NCI-H1417 (cell line): ENCODE data around the gene ZNF280D.
"Not testable (repeated sequence)": the region's sequence is repeated elsewhere in the genome, so short reads cannot be mapped to it uniquely, and the experiment has no call there.

Experiments
- DNase-seq, 3 experiments: peaks; one replicate each; lab custom pipeline; 2025; lab: John Stamatoyannopoulos, UW

The ZNF280D gene

GRCh38 chr15:56715220-56715619, 18.1 kb downstream of the ZNF280D start:
- no peak for DNase-seq

GRCh38 chr15:56709502-56709901, 23.8 kb downstream of the ZNF280D start:
- DNase-seq: not testable (repeated sequence)

GRCh38 chr15:56699743-56700142, 33.6 kb downstream of the ZNF280D start:
- no peak for DNase-seq

GRCh38 chr15:56698270-56698669, 35.0 kb downstream of the ZNF280D start:
- DNase-seq: no peak

DNA sequence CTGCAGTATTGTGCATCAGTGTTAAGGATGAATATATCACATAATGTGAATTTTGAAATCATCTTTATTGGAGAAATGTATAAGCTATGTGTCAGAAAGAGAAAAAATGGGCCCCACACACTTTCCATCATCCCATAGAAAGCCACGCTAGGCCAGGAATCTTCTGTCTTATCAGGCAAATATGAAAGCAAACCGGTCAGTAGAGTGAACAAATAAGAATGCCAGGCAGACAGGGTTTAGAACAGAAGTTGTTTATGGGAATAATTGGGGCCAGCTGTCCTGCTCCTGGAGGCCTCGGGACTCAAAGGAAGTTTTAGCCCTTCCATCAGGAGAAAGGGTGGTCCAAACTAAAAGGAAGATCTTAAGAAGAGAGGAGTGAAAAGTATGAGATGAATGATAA, 39.5 kb downstream of the ZNF280D start:
- DNase-seq: no peak

GRCh38 chr15:56690733-56691132, 42.6 kb downstream of the ZNF280D start:
- no peak for DNase-seq

DNA sequence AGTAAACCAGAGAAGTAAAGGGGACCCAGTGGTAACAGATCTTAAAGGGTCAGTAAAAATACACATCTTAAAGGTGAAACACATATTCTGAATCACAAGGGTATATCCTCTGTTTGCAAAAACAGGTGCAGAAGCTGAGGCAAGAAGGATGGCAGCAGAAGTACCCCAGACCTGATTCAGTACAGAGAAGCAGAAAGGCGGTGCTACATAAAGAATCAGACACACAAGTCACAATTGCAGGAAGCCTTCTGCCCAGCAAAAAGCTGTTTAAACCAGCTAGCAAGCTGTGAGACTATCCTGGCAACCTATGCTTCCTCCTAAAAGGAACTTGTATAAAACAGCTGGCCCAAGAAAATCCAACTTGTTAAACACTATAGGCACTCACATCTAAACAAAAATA, 49.4 kb downstream of the ZNF280D start:
- DNase-seq: no peak

DNA sequence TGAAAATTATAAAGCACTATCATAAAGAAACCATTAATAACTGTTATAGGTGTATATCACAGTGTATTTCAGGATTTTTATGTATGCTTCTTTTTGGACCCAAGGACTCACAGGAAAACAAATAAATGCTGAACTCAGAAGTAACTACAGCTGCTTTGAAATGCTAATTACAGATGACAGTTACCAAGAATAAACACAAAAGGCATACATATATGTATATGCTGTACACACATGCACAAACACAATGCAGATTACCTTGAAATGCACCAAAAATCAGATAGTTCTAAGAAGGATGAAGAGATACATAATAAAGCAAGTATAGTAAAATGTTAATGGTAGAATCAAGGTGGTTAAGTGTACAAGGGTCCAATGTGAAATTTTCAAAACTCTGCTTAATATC, 52.2 kb downstream of the ZNF280D start:
- DNase-seq: no peak

GRCh38 chr15:56679225-56679624, 54.1 kb downstream of the ZNF280D start:
- no peak for DNase-seq

- DNase-seq: no peak
These were observed 54.7 kb downstream of the ZNF280D start for GRCh38 chr15:56678571-56678970.

DNA sequence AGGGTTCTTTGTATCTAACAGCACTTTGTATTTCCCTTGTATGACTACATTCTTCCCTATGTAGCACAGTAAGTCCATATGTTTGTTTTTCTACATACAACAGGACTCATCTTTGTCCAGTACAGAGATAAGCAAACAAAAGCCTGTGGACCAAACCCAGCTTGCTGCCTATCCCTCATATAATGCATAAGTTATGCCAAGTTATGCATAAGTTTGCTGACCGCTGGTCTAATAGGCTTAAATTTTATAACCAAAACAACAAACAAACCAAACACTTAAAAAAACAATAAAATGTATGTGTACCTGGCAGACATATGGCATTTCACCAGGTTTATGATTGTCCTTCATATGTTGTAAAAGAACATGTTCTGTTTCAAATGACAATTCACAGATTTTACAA, 56.0 kb downstream of the ZNF280D start:
- no peak for DNase-seq

DNA sequence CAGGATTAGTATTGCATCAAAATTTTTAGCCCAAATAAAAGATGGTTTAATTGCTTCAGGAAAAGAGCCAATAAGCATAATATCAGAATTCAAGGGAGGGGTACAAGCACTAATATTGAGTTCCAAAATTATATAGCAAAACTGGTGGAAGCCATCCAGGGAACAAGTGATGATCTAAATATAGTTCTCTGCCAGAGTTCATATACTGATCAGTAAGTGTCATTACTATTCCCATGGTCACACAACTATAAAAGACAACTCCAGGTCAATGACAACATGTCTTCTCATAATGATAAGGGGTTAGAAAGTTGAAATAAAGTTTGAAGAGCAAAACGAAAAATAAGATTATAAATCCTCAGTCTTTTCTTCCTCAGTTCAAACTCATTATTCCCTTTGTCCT, 57.4 kb downstream of the ZNF280D start:
- DNase-seq: no peak

DNA sequence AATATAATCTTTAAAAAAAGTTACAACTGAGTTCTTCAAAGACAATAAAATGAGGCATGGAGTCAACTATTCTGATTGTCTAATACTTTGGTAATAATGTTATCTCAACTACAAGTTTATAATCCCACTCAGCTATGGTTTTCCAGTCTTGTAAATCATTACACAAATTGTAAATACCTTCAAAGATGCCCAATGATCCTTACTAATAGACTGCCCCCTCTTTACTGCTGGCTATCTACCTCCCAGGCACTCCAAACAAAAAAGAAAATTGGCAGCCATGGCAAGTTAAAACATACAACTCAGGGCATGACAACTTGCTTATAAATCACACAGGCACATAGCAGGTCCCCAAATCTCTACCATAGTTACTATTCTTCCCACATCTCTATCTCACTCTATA, 58.5 kb downstream of the ZNF280D start:
- no peak for DNase-seq

DNA sequence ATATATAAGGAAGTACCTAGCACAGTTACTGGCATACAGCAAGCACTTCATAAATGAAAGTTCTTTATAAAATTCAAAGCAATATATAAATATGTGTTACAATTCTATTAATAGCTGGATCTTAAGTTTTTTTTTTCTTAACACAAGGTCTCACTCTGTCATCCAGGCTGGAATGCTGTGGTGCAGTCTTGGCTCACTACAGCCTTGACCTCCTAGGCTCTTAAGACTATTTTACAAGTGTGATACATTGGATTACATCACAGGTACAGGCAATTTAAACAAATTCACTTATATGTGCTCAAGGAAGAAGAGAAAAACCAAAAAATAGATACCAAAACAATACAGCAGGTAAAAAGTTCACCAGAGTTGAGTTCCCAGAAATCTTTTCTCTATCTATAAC, 60.6 kb downstream of the ZNF280D start:
- no peak for DNase-seq

GRCh38 chr15:56667517-56667916, 65.8 kb downstream of the ZNF280D start:
- DNase-seq: no peak

DNA sequence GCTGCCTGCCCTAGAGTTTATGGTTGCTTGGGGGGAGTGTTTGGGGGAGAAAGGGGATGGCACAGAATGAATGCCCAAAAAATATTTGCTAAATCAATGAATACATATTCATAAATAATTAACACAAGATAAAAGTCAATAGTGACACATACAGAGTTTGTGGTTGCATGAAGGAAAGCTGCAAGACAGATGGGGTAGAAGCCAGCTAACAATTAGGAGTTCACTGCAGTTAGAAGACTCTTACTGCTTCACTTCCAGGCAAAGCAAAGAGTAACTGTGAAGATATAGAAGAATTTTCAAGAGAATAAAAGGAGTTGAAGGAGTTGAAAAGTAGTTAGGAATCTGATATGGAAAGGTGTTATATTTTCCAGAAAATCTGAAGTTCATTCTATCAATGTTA, 72.4 kb downstream of the ZNF280D start:
- DNase-seq: no peak

GRCh38 chr15:56659197-56659596, 74.1 kb downstream of the ZNF280D start:
- DNase-seq: no peak

DNA sequence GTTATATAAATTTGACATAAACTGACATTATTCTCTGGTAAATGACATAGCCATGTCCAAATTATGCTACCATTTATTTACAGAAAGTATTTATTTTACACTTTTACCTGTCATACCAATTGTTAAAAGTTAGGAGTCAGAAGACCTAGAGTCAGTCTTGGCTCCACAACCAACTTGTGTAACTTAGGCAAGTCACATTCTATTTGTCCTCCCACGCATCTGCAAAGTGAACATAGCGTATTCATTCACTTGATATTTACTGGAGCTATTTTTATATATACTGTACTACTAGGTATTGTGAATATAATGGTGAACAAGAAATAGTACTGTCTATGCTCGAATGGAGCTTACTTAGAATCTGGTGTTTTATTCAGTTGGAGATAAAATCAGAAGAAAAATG, 78.7 kb downstream of the ZNF280D start:
- no peak for DNase-seq

- DNase-seq: no peak
These were observed 79.1 kb downstream of the ZNF280D start for GRCh38 chr15:56654216-56654615.

DNA sequence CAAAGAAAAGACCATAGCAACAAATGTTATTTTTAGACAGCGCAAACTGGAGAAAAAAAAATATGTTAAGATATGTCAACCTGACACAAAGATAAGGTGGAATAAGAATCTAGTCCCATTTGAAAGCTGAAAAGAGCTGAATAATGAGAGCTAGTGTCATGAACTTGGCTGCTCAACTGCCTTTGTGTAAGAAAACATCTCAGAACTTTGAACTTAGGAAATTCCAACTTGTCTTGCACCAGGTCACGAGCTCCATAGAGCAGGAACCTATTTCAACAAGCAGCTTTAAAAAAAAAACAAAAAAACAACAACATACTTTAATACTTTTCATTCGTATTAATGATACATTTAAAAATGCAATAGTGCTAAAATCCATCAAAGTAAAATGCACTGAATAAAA, 79.5 kb downstream of the ZNF280D start:
- DNase-seq: no peak

GRCh38 chr15:56653107-56653506, 80.2 kb downstream of the ZNF280D start:
- no peak for DNase-seq

GRCh38 chr15:56648311-56648710, 85.0 kb downstream of the ZNF280D start:
- DNase-seq: no peak

GRCh38 chr15:56640549-56640948, 92.8 kb downstream of the ZNF280D start:
- DNase-seq: no peak

DNA sequence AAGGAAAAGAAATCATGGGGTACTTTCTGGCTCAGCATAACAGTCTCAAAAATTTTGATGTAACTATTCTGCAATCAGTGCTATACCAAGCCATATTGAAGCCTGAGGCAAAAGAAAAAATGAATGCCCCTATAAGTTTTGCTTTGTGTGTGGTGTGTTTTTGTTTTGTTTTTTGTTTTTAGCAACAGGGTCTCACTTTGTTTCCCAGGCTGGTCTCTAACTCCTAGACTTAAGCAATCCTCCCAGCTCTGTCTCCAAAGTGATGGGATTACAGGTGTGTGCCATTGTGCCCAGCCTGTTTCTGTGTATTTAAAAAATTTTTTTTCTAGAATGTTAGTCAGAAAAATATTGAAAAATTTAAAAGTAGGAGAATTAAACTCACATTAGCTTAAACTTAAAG, 93.2 kb downstream of the ZNF280D start:
- DNase-seq: no peak

DNA sequence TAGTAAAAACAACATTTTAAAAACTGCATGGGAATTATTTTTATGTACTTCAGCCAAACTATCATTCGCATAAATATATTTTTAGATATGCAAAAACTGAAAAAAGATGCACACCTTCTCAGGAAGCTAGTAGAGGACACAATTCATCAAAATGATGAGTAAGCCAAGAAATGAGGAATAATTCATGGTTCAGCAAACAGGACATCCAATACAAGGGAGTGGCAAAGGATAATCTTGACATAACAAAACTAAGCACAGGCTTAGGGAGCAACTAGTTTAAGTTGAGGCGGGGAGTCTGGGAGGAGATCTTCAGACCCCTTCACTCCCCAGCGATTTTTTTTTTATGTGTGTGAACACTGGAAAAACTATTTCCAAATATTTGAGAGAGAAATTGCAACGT, 93.7 kb downstream of the ZNF280D start:
- no peak for DNase-seq
